Right hindlimb (tissue), 1 donor: ENCODE measurements around the gene PITX2.
"Not testable (repeated sequence)": the region's sequence is repeated elsewhere in the genome, so short reads cannot be mapped to it uniquely, and the experiment has no call there.

ENCODE experiments used
- DNase-seq: peaks from one replicate; pipeline ENCODE4 v3.0.0-alpha.2; 2018

PITX2 gene

DNA sequence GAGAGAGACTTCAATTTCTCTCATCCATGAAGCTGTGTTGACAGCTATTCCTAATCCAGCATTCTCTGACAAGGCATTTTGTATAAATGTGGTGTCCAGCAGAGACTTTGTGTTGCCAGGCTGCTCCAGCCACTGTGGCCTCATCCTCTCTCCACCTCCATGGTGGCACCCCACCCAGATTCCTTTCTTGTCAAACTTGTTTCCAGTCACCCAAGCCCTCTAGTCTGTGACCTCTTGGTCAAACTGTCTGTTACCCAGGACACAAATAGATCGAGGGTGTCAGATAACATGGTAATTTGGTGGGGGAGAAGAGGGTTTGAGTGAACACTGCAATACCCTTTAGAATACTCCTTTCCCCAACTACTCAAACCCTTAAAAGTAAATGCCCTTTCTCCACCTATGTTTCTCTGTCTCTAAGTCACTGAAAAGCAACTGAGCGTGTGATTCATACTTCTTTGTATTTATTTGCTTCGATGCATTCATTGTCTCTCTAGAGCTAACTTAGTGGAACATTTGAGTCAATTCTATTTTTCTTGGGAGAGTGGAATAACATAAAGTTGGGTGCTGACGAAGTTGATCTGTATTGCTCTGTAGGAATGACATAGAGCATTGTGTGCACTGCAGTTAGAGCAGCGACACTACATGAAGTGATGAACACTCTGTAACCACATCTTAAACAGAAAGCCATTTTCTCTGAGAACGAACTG is 13.7 kb downstream of the PITX2 start:
- no peak for DNase-seq

DNA sequence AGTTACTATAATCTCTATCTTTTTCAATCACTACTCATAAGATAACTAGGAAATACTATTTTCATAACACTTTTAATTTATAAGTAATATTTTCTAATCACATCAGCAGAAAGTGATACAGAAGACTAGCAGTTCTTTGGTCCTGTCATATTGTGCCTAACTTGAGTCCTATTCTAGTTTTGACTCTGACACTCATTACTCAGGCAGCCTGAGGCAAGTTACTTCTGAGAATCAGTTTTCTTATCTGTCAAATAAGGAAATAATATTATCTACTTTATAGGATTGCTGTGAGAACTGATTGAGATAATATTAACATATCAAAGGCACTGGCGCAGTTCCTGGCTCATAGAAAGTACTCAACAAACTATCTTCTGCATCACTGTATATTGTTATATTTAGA is 17.8 kb downstream of the PITX2 start:
- no peak for DNase-seq

DNA sequence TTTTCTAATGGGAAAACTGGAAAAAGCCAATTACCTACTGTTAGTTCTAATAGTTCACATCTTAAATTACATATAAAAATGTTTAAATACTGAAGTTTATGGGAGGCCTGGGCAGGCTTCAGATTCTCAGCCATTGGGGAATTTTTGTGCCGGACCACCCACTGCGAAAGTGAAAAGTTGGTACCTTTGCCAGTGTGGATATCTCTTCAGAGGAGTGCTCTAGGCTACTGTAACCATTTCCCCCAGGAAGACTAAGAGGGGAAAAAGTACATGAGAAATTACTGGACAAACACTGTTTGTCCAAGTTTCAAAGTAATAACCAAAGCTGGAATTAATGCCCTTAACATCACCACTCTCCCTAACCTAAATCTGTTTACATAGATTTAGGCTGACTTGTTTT is 20.8 kb downstream of the PITX2 start:
- no peak for DNase-seq

DNA sequence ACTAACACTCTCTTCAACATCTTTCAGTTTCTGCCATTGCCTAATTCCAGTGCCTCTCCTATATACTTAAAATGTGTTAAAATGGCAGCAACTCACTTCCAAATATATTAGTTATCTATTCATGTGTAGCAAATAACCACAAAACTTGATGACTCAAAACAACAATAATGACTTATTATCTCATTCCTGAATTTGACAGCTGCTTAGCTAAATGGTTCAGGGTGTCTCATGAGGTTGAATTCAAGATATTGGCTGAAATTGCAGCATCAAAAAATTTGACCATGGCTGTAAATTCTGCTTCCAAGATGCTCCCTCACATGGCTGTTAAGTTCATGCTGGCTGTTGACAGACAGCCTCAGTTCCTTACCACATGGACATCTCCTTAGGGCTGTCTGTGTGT is 25.3 kb downstream of the PITX2 start:
- DNase-seq = no peak

DNA sequence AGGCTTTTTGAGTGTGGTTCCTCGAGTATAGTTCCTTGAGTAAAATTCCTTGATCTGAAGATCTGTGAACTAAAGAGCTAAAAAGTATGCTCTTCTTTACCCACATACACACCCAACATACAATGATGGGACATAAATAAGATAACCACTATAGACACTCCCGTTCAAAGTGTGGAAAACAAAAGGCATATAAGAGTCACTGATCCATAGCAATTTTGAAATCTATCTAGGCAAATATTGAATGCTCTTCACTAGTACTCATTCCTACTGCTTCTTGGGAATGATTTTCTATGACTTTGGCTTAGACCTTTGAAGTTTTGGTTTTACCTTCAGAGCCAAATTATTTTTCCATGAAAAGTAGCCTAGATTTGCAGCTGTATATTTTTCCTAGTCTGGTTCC is 26.4 kb downstream of the PITX2 start:
- DNase-seq = no peak

DNA sequence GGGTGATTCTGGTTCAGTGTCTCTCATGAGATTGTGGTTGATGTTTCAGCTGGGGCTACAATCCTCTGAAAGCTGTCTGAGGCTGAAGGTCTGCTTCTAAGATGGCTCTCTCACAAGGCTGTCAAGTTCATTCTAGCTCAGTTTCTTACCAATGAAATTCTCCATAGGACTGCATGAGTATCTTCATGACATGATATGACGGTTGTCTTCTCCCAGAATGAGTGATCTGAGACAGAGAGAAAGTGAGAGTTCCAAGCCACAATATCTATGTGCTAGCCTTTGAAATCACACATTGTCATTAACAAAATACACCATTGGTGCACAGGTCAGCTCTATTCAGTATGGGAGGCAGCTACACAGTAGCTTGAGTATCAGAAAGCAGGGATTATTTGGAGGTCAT is 27.3 kb downstream of the PITX2 start:
- DNase-seq = no peak

DNA sequence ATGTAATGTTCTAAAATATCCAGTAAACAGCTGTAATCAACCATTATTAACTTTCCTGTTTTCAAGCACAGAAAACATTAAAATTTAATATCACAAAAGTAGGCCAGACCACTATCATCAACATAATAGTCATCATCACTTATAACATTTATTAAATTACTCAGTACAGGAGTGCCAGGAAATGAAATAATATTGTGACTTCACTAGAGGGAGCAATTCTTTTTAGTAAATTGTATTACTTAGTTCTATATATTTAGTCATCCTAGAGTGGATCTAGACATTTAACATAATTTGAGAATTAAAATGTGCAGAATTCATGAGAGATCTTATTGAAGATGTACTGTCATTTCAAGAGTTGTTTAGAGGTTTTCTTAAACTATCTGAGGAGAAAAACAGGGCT is 33.6 kb downstream of the PITX2 start:
- no peak for DNase-seq

DNA sequence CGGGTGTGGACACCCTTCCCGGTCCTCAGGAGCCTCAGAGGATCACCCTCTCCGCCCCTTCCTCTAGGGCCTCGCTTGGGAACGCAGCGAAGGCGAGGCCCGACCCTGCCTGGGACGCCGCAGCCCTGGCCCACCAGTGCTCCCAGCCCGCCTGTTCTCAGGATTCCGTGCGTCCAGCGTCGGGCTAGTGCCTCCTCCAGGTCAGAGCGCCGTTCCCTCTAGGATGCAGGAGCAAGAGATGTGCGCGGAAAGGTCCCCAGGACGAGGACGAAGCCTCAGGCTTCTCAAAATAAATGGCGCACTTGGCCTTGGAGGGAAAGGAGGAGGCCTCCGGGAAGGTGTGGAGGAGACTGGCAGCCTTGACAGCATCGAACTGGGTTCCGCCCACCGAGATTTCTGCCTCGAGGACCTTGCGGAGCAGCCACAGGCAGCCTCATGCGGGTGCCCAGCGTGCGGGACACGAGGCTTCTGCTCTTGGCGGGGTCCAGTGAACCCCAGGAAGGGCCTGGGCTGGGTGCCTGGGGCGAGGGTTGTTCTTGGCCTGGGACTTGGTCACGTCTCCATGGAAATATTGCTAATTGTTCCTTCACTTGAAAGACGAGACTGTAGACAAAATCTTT is 35.1 kb downstream of the PITX2 start:
- DNase-seq = no peak

DNA sequence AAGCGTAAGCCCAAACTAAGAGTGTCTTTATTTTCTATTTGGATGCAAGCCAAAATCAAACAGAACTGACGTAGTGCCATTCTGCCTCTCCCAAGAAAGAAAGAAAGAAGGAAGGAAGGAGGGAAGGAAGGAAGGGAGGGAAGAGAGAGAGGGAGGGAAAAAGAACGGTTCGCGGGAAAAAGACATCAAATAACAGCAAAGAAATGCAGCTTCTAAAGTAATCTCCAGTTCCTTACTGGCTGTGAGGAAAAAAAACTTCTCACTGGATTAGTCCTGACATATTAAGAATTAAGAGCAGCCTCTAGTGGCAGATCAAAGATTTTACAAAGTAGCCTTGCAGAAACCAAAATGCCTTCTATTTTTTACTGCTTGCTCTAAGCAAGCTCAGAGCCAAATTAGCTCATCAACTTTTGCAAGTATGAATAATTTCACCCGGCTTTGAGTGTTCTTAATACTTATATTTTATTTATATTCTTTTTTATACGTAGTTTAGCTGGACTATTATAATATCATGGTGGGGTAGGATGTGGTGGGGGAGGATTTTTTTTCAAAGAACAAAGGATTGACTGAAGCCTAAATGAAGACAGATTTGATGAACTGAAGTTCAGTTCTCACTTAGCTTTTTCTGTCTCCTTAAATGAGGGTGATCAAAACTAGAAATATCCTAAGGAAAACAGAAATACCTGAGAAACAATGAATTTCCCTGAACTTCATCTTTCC is 36.6 kb downstream of the PITX2 start:
- no peak for DNase-seq

DNA sequence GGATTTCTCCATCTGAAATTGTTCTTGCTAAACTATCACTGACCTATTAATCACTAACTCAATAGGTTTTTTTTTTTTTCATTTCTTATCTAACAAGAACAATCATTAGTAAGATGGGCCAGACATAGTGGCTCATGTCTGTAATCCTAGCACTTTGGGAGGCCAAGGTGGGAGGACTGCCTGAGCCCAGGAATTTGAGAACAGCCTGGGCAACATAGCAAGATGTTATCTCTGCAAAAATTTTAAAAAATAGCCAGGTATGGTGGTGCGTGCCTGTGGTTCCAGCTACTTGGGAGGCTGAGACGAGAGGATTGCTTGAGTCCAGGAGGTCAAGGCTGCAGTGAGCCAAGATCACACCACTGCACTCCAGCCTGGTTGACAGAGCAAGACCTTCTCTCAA is 46.2 kb downstream of the PITX2 start:
- DNase-seq = not testable (repeated sequence)
